H1 (cell line): ENCODE data around the gene LRRTM3.
A peak's percentile ranks its signal among the peaks of the same experiment; 100 is the strongest.

Experiments used
- CREB1 ChIP-seq: IDR thresholded peaks from 2 replicates; pipeline ENCODE4 v1.6.1; 2012; ENCODE audit warnings: inconsistent platforms
- EZH2 ChIP-seq: fragments of 200-600 bp; sonication (generic); IDR thresholded peaks from 2 replicates; pipeline ENCODE4 v1.7.1; 2012; ENCODE audit warnings: low read depth, mild to moderate bottlenecking, moderate library complexity, low read length, inconsistent platforms; ENCODE audit not compliant: severe bottlenecking
- HDAC6 ChIP-seq: IDR thresholded peaks from one replicate; pipeline ENCODE4 v1.7.1; 2012; ENCODE audit warnings: low read depth, mild to moderate bottlenecking, inconsistent platforms, low read length, moderate library complexity
- POLR2AphosphoS5 ChIP-seq: IDR thresholded peaks from 2 replicates; pipeline ENCODE4 v1.6.1; 2011; ENCODE audit warnings: low read depth, low read length
- RAD21 ChIP-seq, 2 experiments: IDR thresholded peaks in 1 of 2; conservative IDR thresholded peaks in 1 of 2; 2 replicates each; pipeline ENCODE4 v1.6.1; 2011; ENCODE audit warnings: low read depth in 2 of 2, low read length in 2 of 2, improper control_type of control experiment in 1 of 2, inconsistent platforms in 1 of 2, mild to moderate bottlenecking in 1 of 2, moderate library complexity in 1 of 2
- RBBP5 ChIP-seq: IDR thresholded peaks from 2 replicates; pipeline ENCODE4 v1.7.1; 2012; ENCODE audit warnings: low read depth, mild to moderate bottlenecking, inconsistent platforms, low read length, moderate library complexity, borderline replicate concordance
- RNF2 ChIP-seq: fragments of 200-900, 300-1000 bp; sonication (generic); IDR thresholded peaks from 2 replicates; pipeline ENCODE4 v1.7.1; 2016; ENCODE audit warnings: borderline replicate concordance, low read depth, mild to moderate bottlenecking, antibody characterized with exemption, low read length; ENCODE audit not compliant: poor library complexity, severe bottlenecking; ENCODE audit errors: missing control alignments
- SIRT6 ChIP-seq: IDR thresholded peaks from one replicate; pipeline ENCODE4 v1.7.1; 2012; ENCODE audit warnings: low read length, inconsistent platforms
- SP4 ChIP-seq: IDR thresholded peaks from 2 replicates; pipeline ENCODE4 v1.6.1; 2012; ENCODE audit warnings: low read length, inconsistent platforms
- TF ChIP-seq, protein P1 (sequence below), 3 experiments: IDR thresholded peaks; 1 replicate in 2 of 3; 2 replicates in 1 of 3; pipeline versions ENCODE4 v1.5.1 to v1.6.1; 2011; ENCODE audit warnings: low read length in 3 of 3, mild to moderate bottlenecking in 3 of 3, inconsistent platforms in 2 of 3, low read depth in 1 of 3, moderate library complexity in 1 of 3; ENCODE audit not compliant: insufficient read depth in 1 of 3; ENCODE audit errors: control extremely low read depth in 1 of 3

DNA sequence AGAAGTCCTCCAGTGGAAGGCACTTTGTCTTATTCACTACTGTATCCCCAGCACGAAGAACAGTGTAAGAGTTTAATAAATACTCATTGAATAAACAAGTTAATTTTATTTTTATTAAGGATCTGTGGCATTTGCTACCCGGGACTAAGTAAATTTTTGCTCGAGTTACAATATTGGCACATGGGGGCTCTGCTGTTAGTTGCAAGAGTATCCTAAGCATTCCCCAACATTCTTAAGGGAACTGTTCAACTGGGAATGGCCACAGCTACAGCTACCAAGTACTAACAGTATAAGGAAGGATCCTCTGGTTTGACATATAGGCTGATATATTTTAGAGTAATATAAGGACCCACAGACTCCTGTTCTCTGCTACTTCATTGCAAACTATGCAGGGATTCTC is 8.7 kb upstream of the LRRTM3 start:
- no peak for TF ChIP-seq EZH2
- TF ChIP-seq SP4, result no peak
- no peak for TF ChIP-seq RBBP5
- TF ChIP-seq POLR2AphosphoS5, result no peak
- TF ChIP-seq, protein P1, sequence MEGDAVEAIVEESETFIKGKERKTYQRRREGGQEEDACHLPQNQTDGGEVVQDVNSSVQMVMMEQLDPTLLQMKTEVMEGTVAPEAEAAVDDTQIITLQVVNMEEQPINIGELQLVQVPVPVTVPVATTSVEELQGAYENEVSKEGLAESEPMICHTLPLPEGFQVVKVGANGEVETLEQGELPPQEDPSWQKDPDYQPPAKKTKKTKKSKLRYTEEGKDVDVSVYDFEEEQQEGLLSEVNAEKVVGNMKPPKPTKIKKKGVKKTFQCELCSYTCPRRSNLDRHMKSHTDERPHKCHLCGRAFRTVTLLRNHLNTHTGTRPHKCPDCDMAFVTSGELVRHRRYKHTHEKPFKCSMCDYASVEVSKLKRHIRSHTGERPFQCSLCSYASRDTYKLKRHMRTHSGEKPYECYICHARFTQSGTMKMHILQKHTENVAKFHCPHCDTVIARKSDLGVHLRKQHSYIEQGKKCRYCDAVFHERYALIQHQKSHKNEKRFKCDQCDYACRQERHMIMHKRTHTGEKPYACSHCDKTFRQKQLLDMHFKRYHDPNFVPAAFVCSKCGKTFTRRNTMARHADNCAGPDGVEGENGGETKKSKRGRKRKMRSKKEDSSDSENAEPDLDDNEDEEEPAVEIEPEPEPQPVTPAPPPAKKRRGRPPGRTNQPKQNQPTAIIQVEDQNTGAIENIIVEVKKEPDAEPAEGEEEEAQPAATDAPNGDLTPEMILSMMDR (IDR thresholded peaks at IDR 0.05; ENCODE audit: control extremely low read depth in 1 of 3, insufficient read depth in 1 of 3, low read depth in 1 of 3, low read length in 3 of 3), result peak in 2 of 3 experiments; percentile 20 to 35; a peak in 3 of 4 replicates
- TF ChIP-seq HDAC6, result no peak
- peak; percentile 42 to 57 for TF ChIP-seq RAD21 (IDR thresholded peaks at IDR 0.05 in 1 of 2, conservative IDR thresholded peaks at IDR 0.05 in 1 of 2; ENCODE audit: low read depth in 2 of 2, low read length in 2 of 2)
- no peak for TF ChIP-seq CREB1
- no peak for TF ChIP-seq SIRT6
- TF ChIP-seq RNF2, result no peak
